ENCODE data around the gene TSPAN14. TPM values are rescaled to one million over a fixed set of nuclear protein-coding genes. Genes with fewer than 3 reads are reported as not detected.

Gene TSPAN14
- total RNA-seq, 1 experiment from 2014 or later: not detected

Other genes starting within 250 kb of the TSPAN14 start
- gene ANXA11, start 248.8 kb upstream of the TSPAN14 start, total RNA-seq (2014; rRNA removed): 434 and 520 TPM in 2 replicates
- gene MAT1A, start 164.7 kb upstream of the TSPAN14 start, total RNA-seq (2014; rRNA removed): not detected in 2 replicates
- not detected in 2 replicates for gene DYDC1, start 97.6 kb upstream of the TSPAN14 start, total RNA-seq (2014; rRNA removed)
- not detected in 2 replicates for gene DYDC2, start 97.5 kb upstream of the TSPAN14 start, total RNA-seq (2014; rRNA removed)
- not detected in 2 replicates for gene PRXL2A, start 45.8 kb upstream of the TSPAN14 start, total RNA-seq (2014; rRNA removed)
- gene SH2D4B, start 83.6 kb downstream of the TSPAN14 start, total RNA-seq (2014; rRNA removed): not detected in 2 replicates

Measured in PC-3 (cell line).